HG03045 (cell line): ENCODE results near the gene COL18A1.

Source experiments
- ATAC-seq: cut with Tn5 transposase; IDR thresholded peaks from one replicate; pipeline ENCODE4 v1.9.1; 2021; ENCODE audit warnings: mild to moderate bottlenecking, moderate library complexity; ENCODE audit not compliant: unreplicated experiment

Gene COL18A1

DNA sequence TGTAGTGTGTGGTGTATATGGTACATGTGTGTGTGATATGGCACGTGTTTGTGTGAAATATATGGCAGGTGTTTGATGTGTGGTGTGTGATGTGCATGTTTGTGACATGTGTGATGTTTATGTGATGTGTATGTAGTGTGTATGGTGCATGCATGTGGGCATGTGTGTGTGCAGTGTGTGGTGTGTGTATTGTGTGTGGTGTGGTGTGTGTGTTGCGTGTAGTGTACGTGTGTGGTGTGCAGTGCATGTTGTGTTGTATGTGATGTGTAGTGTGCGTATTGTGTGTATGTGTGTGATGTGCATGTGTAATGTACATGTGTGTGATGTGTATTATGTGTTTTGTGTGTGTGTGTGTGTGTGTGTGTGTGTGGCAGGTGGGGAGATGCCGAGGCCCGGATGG is 71.6 kb downstream of the COL18A1 start:
- ATAC-seq = no peak

DNA sequence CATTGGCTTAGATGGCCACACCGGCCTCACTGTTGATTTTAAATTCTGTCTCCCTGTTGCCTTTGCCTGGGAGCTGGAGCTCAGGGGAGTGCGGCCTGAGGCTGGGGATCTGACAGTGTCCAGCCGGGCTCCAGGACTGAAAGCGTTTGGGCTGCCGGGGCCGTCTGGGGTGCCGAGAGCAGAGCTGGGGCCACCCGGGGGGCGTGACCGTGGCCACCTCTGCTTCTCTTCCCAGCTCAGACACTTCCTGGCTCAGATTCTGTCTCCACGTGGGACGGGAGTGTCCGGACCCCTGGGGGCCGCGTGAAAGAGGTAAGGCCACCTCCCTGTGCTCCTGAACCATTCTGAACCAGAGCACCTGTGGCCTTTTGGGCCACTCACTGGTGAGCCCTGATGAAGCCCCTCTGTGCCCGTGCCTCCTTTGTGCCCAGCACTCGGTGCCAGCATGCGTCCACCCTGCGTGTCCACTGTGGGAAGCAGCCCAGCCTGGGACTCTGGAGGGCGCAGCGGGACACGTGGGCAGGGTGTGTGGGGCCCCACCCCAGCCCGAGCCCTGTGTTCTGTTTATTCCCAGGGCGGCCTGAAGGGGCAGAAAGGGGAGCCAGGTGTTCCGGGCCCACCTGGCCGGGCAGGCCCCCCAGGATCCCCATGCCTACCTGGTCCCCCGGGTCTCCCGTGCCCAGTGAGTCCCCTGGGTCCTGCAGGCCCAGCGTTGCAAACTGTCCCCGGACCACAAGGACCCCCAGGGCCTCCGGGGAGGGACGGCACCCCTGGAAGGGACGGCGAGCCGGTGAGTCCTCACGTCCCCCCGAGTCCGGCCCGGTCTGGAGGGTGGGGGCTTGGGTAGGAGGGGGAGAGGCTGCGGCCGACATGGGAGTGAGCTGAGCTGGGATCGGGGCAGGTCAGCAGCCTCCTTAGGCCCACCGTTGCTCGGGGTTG is 72.5 kb downstream of the COL18A1 start:
- ATAC-seq = no peak

DNA sequence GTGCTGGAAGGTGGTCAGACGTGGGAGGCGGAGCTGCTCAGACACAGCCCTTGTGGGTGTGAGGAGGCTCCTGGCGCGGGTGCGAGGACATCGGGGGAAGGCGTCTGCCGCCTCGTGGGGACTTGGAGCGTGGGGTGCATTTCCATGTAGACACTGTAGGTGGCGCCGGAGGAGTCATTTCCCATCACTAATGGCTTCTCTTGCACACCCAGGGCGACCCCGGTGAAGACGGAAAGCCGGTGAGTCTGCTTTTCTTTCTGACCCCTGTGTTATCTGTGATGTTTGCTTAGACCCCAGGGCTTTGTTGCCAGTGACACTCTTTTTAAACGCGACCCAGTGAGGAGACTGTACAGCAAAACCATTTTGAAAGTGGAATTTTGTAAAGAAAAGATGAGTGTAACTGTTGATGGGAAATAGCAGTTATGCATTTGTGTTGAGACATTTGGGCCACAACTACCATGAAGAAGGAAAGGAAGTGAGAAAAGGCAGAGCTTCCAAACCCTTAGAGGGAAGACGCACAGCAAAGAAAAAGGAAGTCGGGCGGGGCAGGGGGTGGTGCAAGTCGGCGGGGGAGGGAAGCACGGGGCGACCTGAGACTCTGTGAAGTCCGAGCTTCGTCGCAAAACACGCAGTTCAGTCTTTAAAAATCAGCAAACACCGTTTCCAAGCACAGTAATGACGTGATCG is 73.3 kb downstream of the COL18A1 start:
- no peak for ATAC-seq

DNA sequence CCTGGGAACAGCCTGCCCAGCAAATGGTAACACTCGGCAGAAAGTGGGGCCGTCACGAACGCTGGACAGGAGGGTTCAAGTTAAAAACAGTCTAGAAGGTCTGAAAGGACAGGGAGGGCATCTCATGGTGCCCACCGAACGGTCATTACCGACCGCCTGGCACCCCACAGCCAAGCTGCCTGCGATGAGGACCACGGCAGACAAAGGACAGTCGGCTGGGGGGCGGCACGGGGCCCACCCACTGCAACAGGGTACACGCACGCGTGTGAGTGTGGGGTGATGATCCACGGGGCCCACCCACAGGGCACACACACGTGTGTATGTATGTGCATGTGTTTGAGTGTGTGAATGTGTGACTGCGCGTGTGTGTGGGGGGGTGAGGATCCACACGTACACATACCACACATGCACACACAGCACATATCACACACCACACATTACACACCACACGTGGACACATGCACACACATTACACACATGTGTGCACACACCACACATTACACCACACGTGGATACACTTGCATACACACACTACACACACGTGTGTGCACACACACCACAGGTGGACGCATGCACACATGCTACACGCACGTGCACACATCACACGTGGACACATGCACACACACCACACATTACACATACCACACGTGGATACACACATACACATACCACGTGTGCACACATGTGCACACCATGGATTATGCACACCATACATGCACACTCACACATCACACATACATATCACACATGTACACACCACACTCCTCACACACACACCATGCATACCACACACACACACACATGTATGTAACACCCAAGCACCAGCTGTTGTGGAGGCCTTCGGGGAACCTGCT is 74.1 kb downstream of the COL18A1 start:
- ATAC-seq = no peak

GRCh38 chr21:45479691-45480675 is 75.0 kb downstream of the COL18A1 start:
- no peak for ATAC-seq

GRCh38 chr21:45480701-45481500 is 75.9 kb downstream of the COL18A1 start:
- ATAC-seq = no peak

GRCh38 chr21:45481566-45481965 is 76.6 kb downstream of the COL18A1 start:
- ATAC-seq = no peak

GRCh38 chr21:45481977-45482898 is 77.3 kb downstream of the COL18A1 start:
- ATAC-seq = no peak

- no peak for ATAC-seq
Observed at GRCh38 chr21:45482899-45483821, 78.2 kb downstream of the COL18A1 start.

GRCh38 chr21:45484318-45484717 is 79.4 kb downstream of the COL18A1 start:
- no peak for ATAC-seq

DNA sequence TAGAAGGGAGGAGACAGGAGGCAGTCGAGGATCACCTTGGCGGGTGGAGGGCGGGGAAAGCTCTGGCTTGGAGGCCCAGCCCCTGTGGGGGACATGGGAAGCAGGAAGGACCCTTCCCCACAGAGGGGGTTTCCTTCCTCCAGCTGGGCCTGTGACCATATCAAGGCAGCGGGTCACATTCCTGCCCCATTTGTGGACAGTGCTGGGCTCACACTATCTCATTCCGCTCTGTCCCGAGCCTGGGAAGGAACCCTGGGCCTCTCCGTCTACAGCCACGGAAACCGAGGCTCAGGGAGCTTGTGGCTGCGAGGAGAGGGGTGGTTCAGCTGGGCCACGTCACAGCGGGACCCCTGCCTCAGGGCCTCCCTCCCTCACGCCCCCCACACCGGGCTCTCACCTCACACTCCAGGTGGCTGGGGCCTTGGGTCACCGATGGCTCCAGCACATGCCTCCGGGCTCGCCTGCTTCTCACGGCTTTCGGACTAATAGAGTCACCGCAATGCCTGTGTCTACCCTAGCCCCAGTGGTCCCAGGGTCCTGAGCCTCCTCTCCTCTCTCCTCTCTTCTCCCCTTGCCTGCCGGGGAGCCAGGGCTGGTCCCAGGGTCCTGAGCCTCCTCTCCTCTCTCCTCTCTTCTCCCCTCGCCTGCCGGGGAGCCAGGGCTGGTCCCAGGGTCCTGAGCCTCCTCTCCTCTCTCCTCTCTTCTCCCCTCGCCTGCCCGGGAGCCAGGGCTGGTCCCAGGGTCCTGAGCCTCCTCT is 80.9 kb downstream of the COL18A1 start:
- ATAC-seq = no peak

DNA sequence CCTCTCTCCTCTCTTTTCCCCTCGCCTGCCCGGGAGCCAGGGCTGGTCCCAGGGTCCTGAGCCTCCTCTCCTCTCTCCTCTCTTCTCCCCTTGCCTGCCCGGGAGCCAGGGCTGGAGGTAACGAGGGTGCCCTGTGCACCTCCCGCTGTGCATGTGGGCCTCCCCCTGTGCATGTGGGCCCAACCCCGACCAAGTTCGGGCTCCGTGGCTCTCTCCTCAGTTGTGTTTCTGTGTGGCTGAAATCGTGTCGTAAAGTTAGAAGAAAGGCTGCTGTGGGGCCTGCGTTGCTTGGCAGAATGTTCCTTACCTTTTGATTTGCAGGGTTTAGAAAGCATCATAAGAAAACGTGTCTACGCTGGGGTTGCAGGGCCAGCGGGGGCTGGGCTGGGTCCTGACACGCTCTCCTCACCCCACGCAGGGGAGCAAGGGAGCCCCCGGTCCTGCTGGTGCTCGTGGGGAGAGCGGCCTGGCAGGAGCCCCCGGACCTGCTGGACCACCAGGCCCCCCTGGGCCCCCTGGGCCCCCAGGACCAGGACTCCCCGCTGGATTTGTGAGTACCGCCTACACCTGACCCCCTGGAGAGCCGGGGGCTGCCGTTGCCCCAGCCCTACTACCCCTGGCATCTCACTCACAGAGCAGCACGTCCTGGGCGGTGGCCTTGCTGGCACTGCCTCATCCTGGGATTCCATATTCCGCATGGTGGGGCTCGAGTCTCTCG is 81.6 kb downstream of the COL18A1 start:
- no peak for ATAC-seq

GRCh38 chr21:45487161-45487806 is 82.3 kb downstream of the COL18A1 start:
- ATAC-seq = no peak

GRCh38 chr21:45487891-45488600 is 83.1 kb downstream of the COL18A1 start:
- no peak for ATAC-seq
